Lower leg skin (tissue), 4 donors: ENCODE measurements around the gene APOC3. TPM values are rescaled to one million over a fixed set of nuclear protein-coding genes. Genes with fewer than 3 reads are reported as not detected.

Experiments
- DNase-seq, 2 donors: peaks; one replicate each; pipeline ENCODE4 v3.0.0-alpha.2; 2019; ENCODE audit warnings: low spot score in 2 of 2
- H3K4me3 ChIP-seq: fragments of 200-600 bp; sonication (generic); 2 replicates; pipeline ENCODE4 v1.5.1; 2017; ENCODE audit warnings: mild to moderate bottlenecking, low read depth; ENCODE audit not compliant: poor library complexity, severe bottlenecking
- POLR2A ChIP-seq, 2 donors: fragments of 450-650 bp; IDR thresholded peaks; one replicate each; pipeline ENCODE4 v1.6.1; 2016 to 2017; ENCODE audit warnings: antibody characterized with exemption in 2 of 2, mild to moderate bottlenecking in 1 of 2, moderate library complexity in 1 of 2
- WGBS, 2 donors: methylation state at CpG; one replicate each; pipeline ENCODE4 v1.1.5; 2018; 5-methylcytosine and 5-hydroxymethylcytosine counted together
- intact Hi-C: fragments of 100-400 bp; cut with DNase I; formaldehyde crosslinking; loops from one replicate; pipeline ENCODE4 v1.15.0; 2023; ENCODE audit warnings: low total_unique reads
- total RNA-seq, 4 donors: library from RNA; depleted of rRNA; stranded (reverse); fragments of >200 nt; gene quantifications; one replicate each; pipeline ENCODE4 v1.1.0, GENCODE V29; 2016
- TF ChIP-seq, protein P1 (sequence below), 3 donors: fragments of 450-650 bp; IDR thresholded peaks; one replicate each; pipeline ENCODE4 v1.5.1; 2016; ENCODE audit warnings: antibody characterized with exemption in 3 of 3, mild to moderate bottlenecking in 3 of 3, moderate library complexity in 2 of 3

APOC3 gene
- total RNA-seq, 4 donors from 2014 or later = not detected

DNA sequence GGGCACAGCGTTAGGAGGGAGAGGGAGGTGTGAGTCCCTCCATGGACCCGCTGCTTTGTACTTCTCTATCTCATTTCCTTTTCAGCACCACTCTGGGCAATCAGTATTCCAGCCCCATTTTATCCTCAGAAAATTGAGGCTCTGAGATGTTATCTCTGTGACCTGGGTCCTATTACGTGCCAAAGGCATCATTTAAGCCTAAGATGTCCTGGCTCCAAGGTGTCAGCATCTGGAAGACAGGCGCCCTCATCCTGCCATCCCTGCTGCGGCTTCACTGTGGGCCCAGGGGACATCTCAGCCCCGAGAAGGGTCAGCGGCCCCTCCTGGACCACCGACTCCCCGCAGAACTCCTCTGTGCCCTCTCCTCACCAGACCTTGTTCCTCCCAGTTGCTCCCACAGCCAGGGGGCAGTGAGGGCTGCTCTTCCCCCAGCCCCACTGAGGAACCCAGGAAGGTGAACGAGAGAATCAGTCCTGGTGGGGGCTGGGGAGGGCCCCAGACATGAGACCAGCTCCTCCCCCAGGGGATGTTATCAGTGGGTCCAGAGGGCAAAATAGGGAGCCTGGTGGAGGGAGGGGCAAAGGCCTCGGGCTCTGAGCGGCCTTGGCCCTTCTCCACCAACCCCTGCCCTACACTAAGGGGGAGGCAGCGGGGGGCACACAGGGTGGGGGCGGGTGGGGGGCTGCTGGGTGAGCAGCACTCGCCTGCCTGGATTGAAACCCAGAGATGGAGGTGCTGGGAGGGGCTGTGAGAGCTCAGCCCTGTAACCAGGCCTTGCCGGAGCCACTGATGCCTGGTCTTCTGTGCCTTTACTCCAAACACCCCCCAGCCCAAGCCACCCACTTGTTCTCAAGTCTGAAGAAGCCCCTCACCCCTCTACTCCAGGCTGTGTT, 829 bp upstream of the APOC3 start:
- intact Hi-C loops = no loop called here
- WGBS, 2 donors = 73 to 75% methylated on average over 8 to 16 of the region's 16 CpGs
- no peak overlapping the region for H3K4me3 ChIP-seq
- TF ChIP-seq, protein P1, sequence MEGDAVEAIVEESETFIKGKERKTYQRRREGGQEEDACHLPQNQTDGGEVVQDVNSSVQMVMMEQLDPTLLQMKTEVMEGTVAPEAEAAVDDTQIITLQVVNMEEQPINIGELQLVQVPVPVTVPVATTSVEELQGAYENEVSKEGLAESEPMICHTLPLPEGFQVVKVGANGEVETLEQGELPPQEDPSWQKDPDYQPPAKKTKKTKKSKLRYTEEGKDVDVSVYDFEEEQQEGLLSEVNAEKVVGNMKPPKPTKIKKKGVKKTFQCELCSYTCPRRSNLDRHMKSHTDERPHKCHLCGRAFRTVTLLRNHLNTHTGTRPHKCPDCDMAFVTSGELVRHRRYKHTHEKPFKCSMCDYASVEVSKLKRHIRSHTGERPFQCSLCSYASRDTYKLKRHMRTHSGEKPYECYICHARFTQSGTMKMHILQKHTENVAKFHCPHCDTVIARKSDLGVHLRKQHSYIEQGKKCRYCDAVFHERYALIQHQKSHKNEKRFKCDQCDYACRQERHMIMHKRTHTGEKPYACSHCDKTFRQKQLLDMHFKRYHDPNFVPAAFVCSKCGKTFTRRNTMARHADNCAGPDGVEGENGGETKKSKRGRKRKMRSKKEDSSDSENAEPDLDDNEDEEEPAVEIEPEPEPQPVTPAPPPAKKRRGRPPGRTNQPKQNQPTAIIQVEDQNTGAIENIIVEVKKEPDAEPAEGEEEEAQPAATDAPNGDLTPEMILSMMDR (IDR thresholded peaks at IDR 0.05) = no peak
- TF ChIP-seq POLR2A (IDR thresholded peaks at IDR 0.05) = no peak
- no peak for DNase-seq

DNA sequence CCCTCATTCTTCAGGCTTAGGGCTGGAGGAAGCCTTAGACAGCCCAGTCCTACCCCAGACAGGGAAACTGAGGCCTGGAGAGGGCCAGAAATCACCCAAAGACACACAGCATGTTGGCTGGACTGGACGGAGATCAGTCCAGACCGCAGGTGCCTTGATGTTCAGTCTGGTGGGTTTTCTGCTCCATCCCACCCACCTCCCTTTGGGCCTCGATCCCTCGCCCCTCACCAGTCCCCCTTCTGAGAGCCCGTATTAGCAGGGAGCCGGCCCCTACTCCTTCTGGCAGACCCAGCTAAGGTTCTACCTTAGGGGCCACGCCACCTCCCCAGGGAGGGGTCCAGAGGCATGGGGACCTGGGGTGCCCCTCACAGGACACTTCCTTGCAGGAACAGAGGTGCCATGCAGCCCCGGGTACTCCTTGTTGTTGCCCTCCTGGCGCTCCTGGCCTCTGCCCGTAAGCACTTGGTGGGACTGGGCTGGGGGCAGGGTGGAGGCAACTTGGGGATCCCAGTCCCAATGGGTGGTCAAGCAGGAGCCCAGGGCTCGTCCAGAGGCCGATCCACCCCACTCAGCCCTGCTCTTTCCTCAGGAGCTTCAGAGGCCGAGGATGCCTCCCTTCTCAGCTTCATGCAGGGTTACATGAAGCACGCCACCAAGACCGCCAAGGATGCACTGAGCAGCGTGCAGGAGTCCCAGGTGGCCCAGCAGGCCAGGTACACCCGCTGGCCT, 641 bp downstream of the APOC3 start:
- no peak for DNase-seq
- WGBS, 2 donors = 91 to 93% methylated on average over 15 to 17 of the region's 17 CpGs
- H3K4me3 ChIP-seq = no peak overlapping the region
- no peak for TF ChIP-seq POLR2A (IDR thresholded peaks at IDR 0.05)
- TF ChIP-seq, protein P1 (IDR thresholded peaks at IDR 0.05) = no peak
- intact Hi-C loops = no loop called here

DNA sequence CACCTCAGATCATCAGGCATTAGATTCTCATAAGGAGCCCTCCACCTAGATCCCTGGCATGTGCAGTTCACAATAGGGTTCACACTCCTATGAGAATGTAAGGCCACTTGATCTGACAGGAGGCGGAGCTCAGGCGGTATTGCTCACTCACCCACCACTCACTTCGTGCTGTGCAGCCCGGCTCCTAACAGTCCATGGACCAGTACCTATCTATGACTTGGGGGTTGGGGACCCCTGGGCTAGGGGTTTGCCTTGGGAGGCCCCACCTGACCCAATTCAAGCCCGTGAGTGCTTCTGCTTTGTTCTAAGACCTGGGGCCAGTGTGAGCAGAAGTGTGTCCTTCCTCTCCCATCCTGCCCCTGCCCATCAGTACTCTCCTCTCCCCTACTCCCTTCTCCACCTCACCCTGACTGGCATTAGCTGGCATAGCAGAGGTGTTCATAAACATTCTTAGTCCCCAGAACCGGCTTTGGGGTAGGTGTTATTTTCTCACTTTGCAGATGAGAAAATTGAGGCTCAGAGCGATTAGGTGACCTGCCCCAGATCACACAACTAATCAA, 2.2 kb downstream of the APOC3 start:
- WGBS, 2 donors = 93 to 97% methylated on average over 6 to 7 of the region's 7 CpGs
- no peak for TF ChIP-seq POLR2A (IDR thresholded peaks at IDR 0.05)
- TF ChIP-seq, protein P1 (IDR thresholded peaks at IDR 0.05) = no peak
- intact Hi-C loops = no loop called here
- DNase-seq = no peak
- no peak overlapping the region for H3K4me3 ChIP-seq

DNA sequence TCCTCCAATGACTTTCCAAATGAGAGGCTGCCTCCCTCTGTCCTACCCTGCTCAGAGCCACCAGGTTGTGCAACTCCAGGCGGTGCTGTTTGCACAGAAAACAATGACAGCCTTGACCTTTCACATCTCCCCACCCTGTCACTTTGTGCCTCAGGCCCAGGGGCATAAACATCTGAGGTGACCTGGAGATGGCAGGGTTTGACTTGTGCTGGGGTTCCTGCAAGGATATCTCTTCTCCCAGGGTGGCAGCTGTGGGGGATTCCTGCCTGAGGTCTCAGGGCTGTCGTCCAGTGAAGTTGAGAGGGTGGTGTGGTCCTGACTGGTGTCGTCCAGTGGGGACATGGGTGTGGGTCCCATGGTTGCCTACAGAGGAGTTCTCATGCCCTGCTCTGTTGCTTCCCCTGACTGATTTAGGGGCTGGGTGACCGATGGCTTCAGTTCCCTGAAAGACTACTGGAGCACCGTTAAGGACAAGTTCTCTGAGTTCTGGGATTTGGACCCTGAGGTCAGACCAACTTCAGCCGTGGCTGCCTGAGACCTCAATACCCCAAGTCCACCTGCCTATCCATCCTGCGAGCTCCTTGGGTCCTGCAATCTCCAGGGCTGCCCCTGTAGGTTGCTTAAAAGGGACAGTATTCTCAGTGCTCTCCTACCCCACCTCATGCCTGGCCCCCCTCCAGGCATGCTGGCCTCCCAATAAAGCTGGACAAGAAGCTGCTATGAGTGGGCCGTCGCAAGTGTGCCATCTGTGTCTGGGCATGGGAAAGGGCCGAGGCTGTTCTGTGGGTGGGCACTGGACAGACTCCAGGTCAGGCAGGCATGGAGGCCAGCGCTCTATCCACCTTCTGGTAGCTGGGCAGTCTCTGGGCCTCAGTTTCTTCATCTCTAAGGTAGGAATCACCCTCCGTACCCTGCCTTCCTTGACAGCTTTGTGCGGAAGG, 2.9 kb downstream of the APOC3 start:
- TF ChIP-seq, protein P1 (IDR thresholded peaks at IDR 0.05) = no peak
- TF ChIP-seq POLR2A (IDR thresholded peaks at IDR 0.05) = no peak
- no peak for DNase-seq
- no peak overlapping the region for H3K4me3 ChIP-seq
- intact Hi-C loops = no loop called here
- 76 to 88% methylated on average over 12 to 13 of the region's 13 CpGs for WGBS, 2 donors

DNA sequence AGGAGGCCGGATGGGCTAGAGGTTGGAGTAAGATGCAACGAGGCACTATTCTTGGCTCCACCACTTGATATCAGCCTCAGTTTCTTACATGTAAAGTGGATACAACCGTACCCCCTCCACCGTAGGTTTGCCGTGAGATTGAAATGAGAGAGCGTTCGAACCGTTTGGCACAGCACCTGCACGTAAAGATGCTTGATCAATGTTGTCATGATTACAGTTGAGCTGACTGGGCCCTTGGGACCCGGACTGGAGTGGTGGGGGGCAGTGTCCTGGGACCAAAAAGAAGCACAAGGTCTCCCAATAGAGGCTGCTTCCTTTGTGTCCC, 3.7 kb downstream of the APOC3 start:
- intact Hi-C loops = no loop called here
- 92 to 94% methylated on average over 10 of the region's 10 CpGs for WGBS, 2 donors
- no peak overlapping the region for H3K4me3 ChIP-seq
- TF ChIP-seq POLR2A (IDR thresholded peaks at IDR 0.05) = no peak
- TF ChIP-seq, protein P1 (IDR thresholded peaks at IDR 0.05) = no peak
- DNase-seq = no peak
